Uterus (tissue), 4 donors: ENCODE measurements around the gene SCN1B. TPM values are rescaled to one million over a fixed set of nuclear protein-coding genes. Genes with fewer than 3 reads are reported as not detected.
"Not testable (repeated sequence)": the region's sequence is repeated elsewhere in the genome, so short reads cannot be mapped to it uniquely, and the experiment has no call there.

Experiments
- DNase-seq, 2 donors: peaks; one replicate each; pipeline ENCODE4 v3.0.0-alpha.2; 2019 to 2020
- H3K27ac ChIP-seq, 2 donors: fragments of 200-600 bp; sonication (generic); 1 replicate in 1 of 2; 2 replicates in 1 of 2; pipeline ENCODE4 v1.5.1; 2016 to 2018
- H3K27me3 ChIP-seq, 2 donors: fragments of 200-600 bp; sonication (generic); one replicate each; pipeline ENCODE4 v1.5.1; 2018 to 2019; ENCODE audit warnings: control low read depth in 1 of 2
- H3K36me3 ChIP-seq, 2 donors: fragments of 200-600 bp; sonication (generic); one replicate each; pipeline ENCODE4 v1.5.1; 2019; ENCODE audit warnings: control low read depth in 1 of 2
- H3K4me1 ChIP-seq, 2 donors: fragments of 200-600 bp; sonication (generic); one replicate each; pipeline ENCODE4 v1.5.1; 2018 to 2019; ENCODE audit warnings: control low read depth in 1 of 2
- H3K4me3 ChIP-seq, 2 donors: fragments of 200-600 bp; sonication (generic); 1 replicate in 1 of 2; 2 replicates in 1 of 2; pipeline ENCODE4 v1.5.1; 2018 to 2019; ENCODE audit warnings: mild to moderate bottlenecking in 1 of 2
- H3K9me3 ChIP-seq, 2 donors: fragments of 200-600 bp; sonication (generic); one replicate each; pipeline ENCODE4 v1.5.1; 2019; ENCODE audit warnings: control low read depth in 1 of 2
- CTCF ChIP-seq, 4 experiments: fragments of 200-600 bp in 2 of 4; fragments of 450-650 bp in 2 of 4; sonication (generic) in 2 of 4; IDR thresholded peaks; one replicate each; pipeline ENCODE4 v1.5.1; 2016 to 2019; ENCODE audit warnings: antibody characterized with exemption in 4 of 4, mild to moderate bottlenecking in 2 of 4, moderate library complexity in 1 of 4
- POLR2A ChIP-seq, 2 donors: fragments of 450-650 bp; IDR thresholded peaks; one replicate each; pipeline ENCODE4 v1.6.1; 2016; ENCODE audit warnings: antibody characterized with exemption in 2 of 2, mild to moderate bottlenecking in 1 of 2, moderate library complexity in 1 of 2
- intact Hi-C: fragments of 100-400 bp; cut with DNase I; formaldehyde crosslinking; loops from one replicate; pipeline ENCODE4 v1.15.1; 2023; ENCODE audit warnings: low total_unique reads
- total RNA-seq, 4 donors: library from RNA; depleted of rRNA in 3 of 4; stranded (reverse); fragments of >200 nt in 3 of 4; gene quantifications; one replicate each; pipeline versions ENCODE4 v1.1.0 to v1.2.4, GENCODE V29; 2014 to 2023
- donor health status: DM: yes; HTN: yes; CAD: no.

The SCN1B gene
- total RNA-seq, 4 donors from 2014 or later, result 0.26 to 15.2 (median 0.78) TPM

- DNase-seq, result no peak
- H3K9me3 ChIP-seq, result no peaks in the 10 kb centered on the region
- no peaks in the 10 kb centered on the region for H3K27me3 ChIP-seq
- peaks cover 0 to 5% of the 10 kb centered on the region in 2 donors for H3K4me1 ChIP-seq
- no peak overlapping the region for H3K4me3 ChIP-seq
- H3K27ac ChIP-seq, result no peak overlapping the region
- intact Hi-C loops, result no loop called here
- no peaks in the 10 kb centered on the region for H3K36me3 ChIP-seq
- TF ChIP-seq POLR2A (IDR thresholded peaks at IDR 0.05), result no peak
- no peak for TF ChIP-seq CTCF (IDR thresholded peaks at IDR 0.05)
Measured at GRCh38 chr19:35025969-35026368, 4.3 kb upstream of the SCN1B start.

DNA sequence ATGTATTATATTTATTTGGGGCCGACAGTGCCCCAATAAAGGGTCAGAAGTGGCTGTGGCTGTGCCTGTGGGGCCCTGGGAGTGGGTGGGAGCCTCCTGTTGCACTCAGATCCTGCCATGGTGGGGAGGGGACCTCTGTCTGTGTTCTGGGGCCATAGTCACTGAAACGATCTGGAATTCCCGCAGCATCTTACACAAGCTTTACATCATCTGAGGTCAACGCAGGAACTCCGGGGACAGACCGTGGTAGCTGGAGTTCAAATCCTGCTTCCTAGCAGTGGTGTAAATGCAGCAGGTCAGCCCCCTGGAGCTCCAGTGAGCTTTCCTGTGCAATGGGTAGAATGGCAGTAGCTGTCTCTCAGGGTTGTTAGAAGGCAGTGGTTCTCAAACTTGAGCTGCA, 3.9 kb upstream of the SCN1B start:
- Histone ChIP-seq H3K4me1 (peaks cover 0 to 5% of the 10 kb centered on the region in 2 donors), H3K4me3 (no peak overlapping the region), H3K9me3 (no peaks in the 10 kb centered on the region), H3K27ac (no peak overlapping the region), H3K36me3 (no peaks in the 10 kb centered on the region), H3K27me3 (no peaks in the 10 kb centered on the region)
- no peak for DNase-seq
- no peak for TF ChIP-seq POLR2A (IDR thresholded peaks at IDR 0.05)
- TF ChIP-seq CTCF (IDR thresholded peaks at IDR 0.05), result no peak
- intact Hi-C loops, result no loop called here

DNA sequence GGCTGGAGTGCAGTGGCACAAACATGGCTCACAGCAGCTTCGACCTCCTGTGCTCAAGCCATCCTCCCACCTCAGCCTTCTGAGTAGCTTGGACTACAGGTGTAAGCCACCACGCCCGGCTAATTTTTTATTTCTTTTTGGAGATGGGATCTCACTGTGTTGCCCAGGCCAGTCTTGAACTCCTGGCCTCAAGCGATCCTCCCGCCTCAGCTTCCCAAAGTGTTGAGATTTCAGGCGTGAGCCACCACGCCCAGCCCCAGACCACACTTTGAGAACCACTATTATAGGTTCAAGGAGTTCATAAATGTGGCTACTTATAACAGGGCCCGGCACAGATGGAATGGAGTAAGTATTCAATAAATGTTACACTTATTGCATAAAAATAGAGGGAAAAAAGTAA, 3.3 kb upstream of the SCN1B start:
- no peaks in the 10 kb centered on the region for H3K9me3 ChIP-seq
- no peaks in the 10 kb centered on the region for H3K36me3 ChIP-seq
- H3K4me1 ChIP-seq, result peaks cover 0 to 5% of the 10 kb centered on the region in 2 donors
- TF ChIP-seq POLR2A (IDR thresholded peaks at IDR 0.05) (no peak), CTCF (IDR thresholded peaks at IDR 0.05) (no peak)
- H3K27ac ChIP-seq, result no peak overlapping the region
- intact Hi-C loops, result no loop called here
- H3K27me3 ChIP-seq, result no peaks in the 10 kb centered on the region
- no peak for DNase-seq
- no peak overlapping the region for H3K4me3 ChIP-seq

- H3K36me3 ChIP-seq, result no peaks in the 10 kb centered on the region
- no peak for DNase-seq
Measured at GRCh38 chr19:35027851-35028599, 2.2 kb upstream of the SCN1B start.

GRCh38 chr19:35028600-35028885, 1.7 kb upstream of the SCN1B start:
- H3K4me3 ChIP-seq, H3K4me1 ChIP-seq, H3K36me3 ChIP-seq, DNase-seq, H3K27ac ChIP-seq, H3K27me3 ChIP-seq, intact Hi-C loops, H3K9me3 ChIP-seq: not testable (repeated sequence)

More at GRCh38 chr19:35027851-35028599, 2.2 kb upstream of the SCN1B start:
- no peaks in the 10 kb centered on the region for H3K27me3 ChIP-seq
- no peaks in the 10 kb centered on the region for H3K9me3 ChIP-seq
- H3K4me1 ChIP-seq, result peaks cover 0 to 5% of the 10 kb centered on the region in 2 donors
- intact Hi-C loops, result no loop called here
- H3K4me3 ChIP-seq, result no peak overlapping the region
- TF ChIP-seq POLR2A (IDR thresholded peaks at IDR 0.05), result no peak
- no peak overlapping the region for H3K27ac ChIP-seq

DNA sequence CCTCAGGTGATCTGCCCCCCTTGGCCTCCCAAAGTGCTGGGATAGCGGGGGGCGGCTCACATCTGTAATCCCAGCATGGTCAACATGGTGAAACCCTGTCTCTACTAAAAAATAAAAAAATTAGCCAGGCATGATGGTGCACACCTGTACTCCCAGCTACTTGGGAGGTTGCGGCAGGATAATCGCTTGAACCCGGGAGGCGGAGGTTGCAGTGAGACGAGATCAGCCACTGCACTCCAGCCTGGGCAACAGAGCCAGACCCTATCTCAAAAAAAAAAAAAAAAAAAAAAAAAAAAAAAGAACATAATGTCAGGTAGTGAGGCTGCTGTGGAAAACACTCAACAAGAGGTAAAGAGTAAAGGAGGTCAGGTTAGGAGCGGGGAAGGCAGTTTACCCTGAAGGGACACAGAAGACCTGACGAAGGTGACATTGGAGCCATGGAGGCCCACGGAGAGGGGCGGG, 964 bp upstream of the SCN1B start:
- H3K4me1 ChIP-seq, H3K9me3 ChIP-seq, DNase-seq, H3K27me3 ChIP-seq, intact Hi-C loops, H3K36me3 ChIP-seq, H3K4me3 ChIP-seq, H3K27ac ChIP-seq: not testable (repeated sequence)
